BLaER1 treated with 17β-estradiol and CSF1 and Interleukin-3, amounts not matched to agents 10 nM and 100 nM (cell line): ENCODE data around the gene BOLL.

Experiments
- H3K27ac ChIP-seq, 11 experiments: shearing (Covaris generic); formaldehyde crosslinking; 2 replicates each; pipeline ENCODE4 v1.8.1; 2022
- H3K27me3 ChIP-seq, 11 experiments: shearing (Covaris generic); formaldehyde crosslinking; 2 replicates each; pipeline ENCODE4 v1.8.1; 2022
- H3K36me3 ChIP-seq, 11 experiments: shearing (Covaris generic); formaldehyde crosslinking; 2 replicates each; pipeline ENCODE4 v1.8.1; 2022
- H3K4me1 ChIP-seq, 10 experiments: shearing (Covaris generic); formaldehyde crosslinking; 2 replicates each; pipeline ENCODE4 v1.8.1; 2022
- H3K4me2 ChIP-seq, 11 experiments: shearing (Covaris generic); formaldehyde crosslinking; 2 replicates each; pipeline ENCODE4 v1.8.1; 2022
- H3K4me3 ChIP-seq, 10 experiments: shearing (Covaris generic); formaldehyde crosslinking; 2 replicates each; pipeline ENCODE4 v1.8.1; 2022
- H3K9ac ChIP-seq, 11 experiments: shearing (Covaris generic); formaldehyde crosslinking; 2 replicates each; pipeline ENCODE4 v1.8.1; 2022
- H3K9me3 ChIP-seq, 11 experiments: shearing (Covaris generic); formaldehyde crosslinking; replicated peaks in 1 of 11; 2 replicates each; pipeline ENCODE4 v1.8.1; 2022
- H4K20me1 ChIP-seq, 11 experiments: shearing (Covaris generic); formaldehyde crosslinking; 2 replicates each; pipeline ENCODE4 v1.8.1; 2022
- Cebpa-rat ChIP-seq, 11 experiments: shearing (Covaris generic); IDR thresholded peaks; 2 replicates each; pipeline ENCODE4 v1.8.1; 2022

BOLL gene

GRCh38 chr2:197801033-197801432 lies 15.9 kb upstream of the BOLL start:
- peaks cover 0 to 5% (median 4%) of the 10 kb centered on the region in 11 experiments; a peak in 10 of 22 replicates for H3K9me3 ChIP-seq
- H3K4me1 ChIP-seq = peaks cover 6 to 17% (median 11%) of the 10 kb centered on the region in 10 experiments; a peak in 18 of 20 replicates
- no peak overlapping the region for H3K27ac ChIP-seq
- H4K20me1 ChIP-seq = peaks cover 0 to 10% (median 0%) of the 10 kb centered on the region in 11 experiments; a peak in 7 of 22 replicates
- H3K27me3 ChIP-seq = peaks cover 26 to 31% (median 30%) of the 10 kb centered on the region in 11 experiments
- no peak for TF ChIP-seq Cebpa-rat (IDR thresholded peaks at IDR 0.05)
- H3K36me3 ChIP-seq = no peaks in the 10 kb centered on the region
- H3K4me2 ChIP-seq = no peak overlapping the region
- no peak overlapping the region for H3K4me3 ChIP-seq
- H3K9ac ChIP-seq = no peak overlapping the region

GRCh38 chr2:197800091-197800490 lies 15.0 kb upstream of the BOLL start:
- no peak for TF ChIP-seq Cebpa-rat (IDR thresholded peaks at IDR 0.05)
- H3K4me2 ChIP-seq = no peak overlapping the region
- H3K9ac ChIP-seq = no peak overlapping the region
- H3K27me3 ChIP-seq = peaks cover 17 to 22% (median 21%) of the 10 kb centered on the region in 11 experiments
- no peak overlapping the region for H3K27ac ChIP-seq
- no peak overlapping the region for H3K4me3 ChIP-seq
- H4K20me1 ChIP-seq = peaks cover 0 to 3% (median 0%) of the 10 kb centered on the region in 11 experiments; a peak in 5 of 22 replicates
- H3K36me3 ChIP-seq = no peaks in the 10 kb centered on the region
- peaks cover 6 to 9% (median 7%) of the 10 kb centered on the region in 10 experiments; a peak in 18 of 20 replicates for H3K4me1 ChIP-seq
- peaks cover 0 to 12% (median 6%) of the 10 kb centered on the region in 11 experiments; a peak in 10 of 22 replicates for H3K9me3 ChIP-seq

GRCh38 chr2:197799068-197799467 lies 13.9 kb upstream of the BOLL start:
- Histone ChIP-seq H4K20me1 (no peaks in the 10 kb centered on the region), H3K9ac (no peak overlapping the region), H3K4me3 (no peak overlapping the region), H3K4me1 (peaks cover 4 to 6% (median 5%) of the 10 kb centered on the region in 10 experiments; a peak in 18 of 20 replicates), H3K36me3 (no peaks in the 10 kb centered on the region), H3K27ac (no peak overlapping the region), H3K4me2 (no peak overlapping the region), H3K9me3 (peaks cover 0 to 12% (median 6%) of the 10 kb centered on the region in 11 experiments; a peak in 10 of 22 replicates), H3K27me3 (peaks cover 7 to 11% (median 10%) of the 10 kb centered on the region in 11 experiments; a peak in 21 of 22 replicates)
- TF ChIP-seq Cebpa-rat (IDR thresholded peaks at IDR 0.05) = no peak

GRCh38 chr2:197798187-197798586 lies 13.1 kb upstream of the BOLL start:
- no peak for TF ChIP-seq Cebpa-rat (IDR thresholded peaks at IDR 0.05)
- Histone ChIP-seq H3K27me3 (peaks cover 0 to 3% (median 2%) of the 10 kb centered on the region in 11 experiments; a peak in 15 of 22 replicates), H3K4me3 (no peak overlapping the region), H3K36me3 (no peaks in the 10 kb centered on the region), H4K20me1 (no peaks in the 10 kb centered on the region), H3K9me3 (peaks cover 0 to 12% (median 6%) of the 10 kb centered on the region in 11 experiments; a peak in 10 of 22 replicates), H3K27ac (no peak overlapping the region), H3K4me2 (no peak overlapping the region), H3K4me1 (no peaks in the 10 kb centered on the region), H3K9ac (no peak overlapping the region)

- TF ChIP-seq Cebpa-rat (IDR thresholded peaks at IDR 0.05) = no peak
- Histone ChIP-seq H3K4me2 (no peak overlapping the region), H3K4me3 (no peak overlapping the region), H3K27me3 (no peaks in the 10 kb centered on the region), H3K36me3 (no peaks in the 10 kb centered on the region), H3K4me1 (no peaks in the 10 kb centered on the region), H3K27ac (no peak overlapping the region), H4K20me1 (no peaks in the 10 kb centered on the region), H3K9me3 (peaks cover 0 to 12% (median 6%) of the 10 kb centered on the region in 11 experiments; a peak in 11 of 22 replicates), H3K9ac (no peak overlapping the region)
Measured at GRCh38 chr2:197795277-197795676, 10.2 kb upstream of the BOLL start.

GRCh38 chr2:197793456-197793855 lies 8.3 kb upstream of the BOLL start:
- H3K4me2 ChIP-seq = no peak overlapping the region
- no peaks in the 10 kb centered on the region for H3K36me3 ChIP-seq
- peaks cover 0 to 12% (median 6%) of the 10 kb centered on the region in 11 experiments; a peak in 11 of 22 replicates for H3K9me3 ChIP-seq
- no peaks in the 10 kb centered on the region for H3K27me3 ChIP-seq
- H4K20me1 ChIP-seq = no peaks in the 10 kb centered on the region
- no peak for TF ChIP-seq Cebpa-rat (IDR thresholded peaks at IDR 0.05)
- H3K9ac ChIP-seq = no peak overlapping the region
- H3K4me1 ChIP-seq = no peaks in the 10 kb centered on the region
- no peak overlapping the region for H3K27ac ChIP-seq
- H3K4me3 ChIP-seq = no peak overlapping the region

GRCh38 chr2:197786010-197786877 lies 1.1 kb upstream of the BOLL start:
- Histone ChIP-seq H3K27ac (no peak overlapping the region), H3K4me2 (no peak overlapping the region), H4K20me1 (no peaks in the 10 kb centered on the region), H3K4me1 (peaks cover 0 to 7% (median 0%) of the 10 kb centered on the region in 10 experiments; a peak in 5 of 20 replicates), H3K9me3 (peaks cover 26 to 31% (median 28%) of the 10 kb centered on the region in 11 experiments), H3K9ac (no peak overlapping the region), H3K27me3 (no peaks in the 10 kb centered on the region), H3K36me3 (no peaks in the 10 kb centered on the region; a peak in 1 of 22 replicates), H3K4me3 (0 out of 20 replicates have a peak overlapping the region, but pooled peaks of 1 of the 10 experiments have one; percentile 9)
- TF ChIP-seq Cebpa-rat (IDR thresholded peaks at IDR 0.05) = no peak

GRCh38 chr2:197782126-197782525 lies 3.0 kb downstream of the BOLL start:
- no peaks in the 10 kb centered on the region; a peak in 1 of 22 replicates for H3K36me3 ChIP-seq
- TF ChIP-seq Cebpa-rat (IDR thresholded peaks at IDR 0.05) = no peak
- no peak overlapping the region; a peak in 1 of 22 replicates for H3K27ac ChIP-seq
- H3K4me3 ChIP-seq = no peak overlapping the region
- no peaks in the 10 kb centered on the region for H3K27me3 ChIP-seq
- peak overlapping the region in 4 of 11 experiments; percentile 0 to 36 (median 16); a peak in 5 of 22 replicates for H3K4me2 ChIP-seq
- no peak overlapping the region for H3K9ac ChIP-seq
- H3K9me3 ChIP-seq = peaks cover 25 to 28% (median 26%) of the 10 kb centered on the region in 11 experiments
- peaks cover 0 to 7% (median 0%) of the 10 kb centered on the region in 10 experiments; a peak in 5 of 20 replicates for H3K4me1 ChIP-seq
- no peaks in the 10 kb centered on the region for H4K20me1 ChIP-seq

- Histone ChIP-seq H3K27me3 (no peaks in the 10 kb centered on the region), H3K4me2 (no peak overlapping the region), H3K4me3 (no peak overlapping the region), H3K9me3 (no peaks in the 10 kb centered on the region), H3K27ac (no peak overlapping the region), H3K36me3 (no peaks in the 10 kb centered on the region), H3K4me1 (peaks cover 0 to 7% (median 0%) of the 10 kb centered on the region in 10 experiments; a peak in 5 of 20 replicates), H3K9ac (no peak overlapping the region), H4K20me1 (no peaks in the 10 kb centered on the region)
- no peak for TF ChIP-seq Cebpa-rat (IDR thresholded peaks at IDR 0.05)
Measured at GRCh38 chr2:197779261-197779660, 5.9 kb downstream of the BOLL start.
